Measurements from ENCODE around the gene SNTB2. TPM values are rescaled to one million over a fixed set of nuclear protein-coding genes. Genes with fewer than 3 reads are reported as not detected.
A peak's percentile ranks its signal among the peaks of the same experiment; 100 is the strongest.

SNTB2 gene
- total and polyA plus RNA-seq, 8 donors, result 4.0 to 74.4 (median 22.1) TPM

GRCh38 chr16:69201787-69202186 lies 14.8 kb downstream of the SNTB2 start:
- Histone ChIP-seq H3K27ac (peak overlapping the region in 1 of 5 donors; percentile 35), H3K4me1 (peaks cover 13 to 71% (median 40%) of the 10 kb centered on the region in 4 donors), H3K4me3 (no peak overlapping the region), H3K27me3 (no peaks in the 10 kb centered on the region), H3K36me3 (no peaks in the 10 kb centered on the region), H3K9me3 (no peaks in the 10 kb centered on the region)
- 33 to 55% (median 44%) methylated on average over 2 of the region's 2 CpGs for whole genome bisulfite sequencing, 5 donors
- TF ChIP-seq POLR2A (IDR thresholded peaks at IDR 0.05) (no peak), EP300 (IDR thresholded peaks at IDR 0.05) (no peak), POLR2AphosphoS5 (IDR thresholded peaks at IDR 0.05) (no peak), CTCF (IDR thresholded peaks at IDR 0.05) (no peak)
- intact Hi-C loops (cut with DNase I; ENCODE audit: low total_unique reads), result no loop called here
- DNase-seq, result no peak

- no peak overlapping the region for H3K4me3 ChIP-seq
- H3K9me3 ChIP-seq, result no peaks in the 10 kb centered on the region
- peak overlapping the region in 3 of 5 donors; percentile 26 to 61 (median 45) for H3K27ac ChIP-seq
- H3K36me3 ChIP-seq, result no peaks in the 10 kb centered on the region
- no peak for TF ChIP-seq CTCF (IDR thresholded peaks at IDR 0.05)
- no peak for TF ChIP-seq POLR2AphosphoS5 (IDR thresholded peaks at IDR 0.05)
- TF ChIP-seq EP300 (IDR thresholded peaks at IDR 0.05), result no peak
- no peak for TF ChIP-seq POLR2A (IDR thresholded peaks at IDR 0.05)
- no peak for DNase-seq
- H3K4me1 ChIP-seq, result peaks cover 13 to 48% (median 32%) of the 10 kb centered on the region in 4 donors
- no peaks in the 10 kb centered on the region for H3K27me3 ChIP-seq
- intact Hi-C loops (cut with DNase I; ENCODE audit: low total_unique reads), result no loop called here
These were observed 17.2 kb downstream of the SNTB2 start for GRCh38 chr16:69204172-69204571.

- 90 to 97% (median 95%) methylated on average over 4 of the region's 4 CpGs for WGBS, 5 donors
- no peak overlapping the region for H3K27ac ChIP-seq
- no peak overlapping the region for H3K4me3 ChIP-seq
- H3K36me3 ChIP-seq, result no peaks in the 10 kb centered on the region
- H3K4me1 ChIP-seq, result peaks cover 6 to 24% (median 17%) of the 10 kb centered on the region in 4 donors
- TF ChIP-seq EP300 (IDR thresholded peaks at IDR 0.05) (no peak), POLR2AphosphoS5 (IDR thresholded peaks at IDR 0.05) (no peak), CTCF (IDR thresholded peaks at IDR 0.05) (no peak), POLR2A (IDR thresholded peaks at IDR 0.05) (no peak)
- DNase-seq, result no peak
- intact Hi-C loops (cut with DNase I; ENCODE audit: low total_unique reads), result no loop called here
- H3K9me3 ChIP-seq, result no peaks in the 10 kb centered on the region
- no peaks in the 10 kb centered on the region for H3K27me3 ChIP-seq
These were observed 22.8 kb downstream of the SNTB2 start for GRCh38 chr16:69209735-69210134.

- 19 to 56% (median 36%) methylated on average over 1 of the region's 1 CpG for WGBS, 5 donors
- Histone ChIP-seq H3K27me3 (no peaks in the 10 kb centered on the region), H3K36me3 (no peaks in the 10 kb centered on the region), H3K4me3 (no peak overlapping the region), H3K4me1 (peaks cover 25 to 71% (median 59%) of the 10 kb centered on the region in 4 donors), H3K27ac (peak overlapping the region in 4 of 5 donors; percentile 25 to 74 (median 42)), H3K9me3 (no peaks in the 10 kb centered on the region)
- TF ChIP-seq POLR2A (IDR thresholded peaks at IDR 0.05) (no peak), POLR2AphosphoS5 (IDR thresholded peaks at IDR 0.05) (peak in 1 of 3 donors; percentile 20)
- DNase-seq, result peak in 1 of 2 donors; percentile 46
- intact Hi-C loops (cut with DNase I; ENCODE audit: low total_unique reads), result no loop called here
These were observed 30.5 kb downstream of the SNTB2 start for GRCh38 chr16:69217433-69217832.

GRCh38 chr16:69219279-69219678 lies 32.3 kb downstream of the SNTB2 start:
- Histone ChIP-seq H3K4me3 (no peak overlapping the region), H3K27me3 (no peaks in the 10 kb centered on the region), H3K27ac (no peak overlapping the region), H3K4me1 (peaks cover 25 to 76% (median 62%) of the 10 kb centered on the region in 4 donors), H3K9me3 (no peaks in the 10 kb centered on the region), H3K36me3 (no peaks in the 10 kb centered on the region)
- intact Hi-C loops (cut with DNase I; ENCODE audit: low total_unique reads), result no loop called here
- 93 to 97% (median 96%) methylated on average over 1 of the region's 1 CpG for WGBS, 5 donors
- TF ChIP-seq POLR2AphosphoS5 (IDR thresholded peaks at IDR 0.05) (no peak), POLR2A (IDR thresholded peaks at IDR 0.05) (no peak), EP300 (IDR thresholded peaks at IDR 0.05) (no peak), CTCF (IDR thresholded peaks at IDR 0.05) (no peak)
- DNase-seq, result no peak
